Stimulated activated CD8-positive, alpha-beta memory T cell treated with anti-CD3 and anti-CD28 coated beads, Interleukin-2, amount 100 ng/mL, for 1 hour (primary cell): ENCODE data around the gene ANKIB1.

Source experiments
- DNase-seq, 2 donors: peaks; one replicate each; pipeline ENCODE4 v3.0.0-alpha.2; 2020; ENCODE audit warnings: low read depth in 2 of 2

ANKIB1 gene

GRCh38 chr7:92447345-92448204 is 201.8 kb downstream of the ANKIB1 start, which contains the start of gene GATAD1:
Gene GATAD1 (plus strand): TSS chr7:92447482. CDS start chr7:92447730, 248 bp downstream.
- DNase-seq, result peak; percentile 45 to 62

- peak; percentile 8 to 34 for DNase-seq
These were observed 202.5 kb downstream of the ANKIB1 start for GRCh38 chr7:92448205-92448747.
